HG03045 (cell line): Measurements from ENCODE around the gene PCDHGB1.
"Not testable (repeated sequence)": the region's sequence is repeated elsewhere in the genome, so short reads cannot be mapped to it uniquely, and the experiment has no call there.

Source experiments
- ATAC-seq: cut with Tn5 transposase; IDR thresholded peaks from one replicate; pipeline ENCODE4 v1.9.1; 2021; ENCODE audit warnings: mild to moderate bottlenecking, moderate library complexity; ENCODE audit not compliant: unreplicated experiment

PCDHGB1 gene

GRCh38 chr5:141345327-141345726 lies 4.6 kb upstream of the PCDHGB1 start:
- no peak for ATAC-seq

GRCh38 chr5:141346017-141346416 lies 3.9 kb upstream of the PCDHGB1 start:
- ATAC-seq = not testable (repeated sequence)

GRCh38 chr5:141351591-141351990 lies 1.7 kb downstream of the PCDHGB1 start:
- ATAC-seq = no peak

- ATAC-seq = no peak
Measured at GRCh38 chr5:141354900-141355469, 5.1 kb downstream of the PCDHGB1 start, which contains the start of gene PCDHGA4. Gene PCDHGA4, plus strand, starts transcription at chr5:141355021. Its CDS starts 87 bp downstream, at chr5:141355108.

GRCh38 chr5:141355641-141356040 lies 5.7 kb downstream of the PCDHGB1 start:
- ATAC-seq = no peak

GRCh38 chr5:141356133-141356532 lies 6.2 kb downstream of the PCDHGB1 start:
- ATAC-seq = no peak

- ATAC-seq = no peak
Measured at GRCh38 chr5:141356950-141357349, 7.1 kb downstream of the PCDHGB1 start.

- ATAC-seq = no peak
Measured at GRCh38 chr5:141359790-141360426, 10.0 kb downstream of the PCDHGB1 start, which contains the start of gene PCDHGB2. Gene PCDHGB2, plus strand, starts transcription at chr5:141359994. Its CDS starts 142 bp downstream, at chr5:141360136.

- no peak for ATAC-seq
Measured at GRCh38 chr5:141360685-141361084, 10.8 kb downstream of the PCDHGB1 start.

GRCh38 chr5:141362719-141363118 lies 12.8 kb downstream of the PCDHGB1 start:
- ATAC-seq = no peak

GRCh38 chr5:141363952-141364660 lies 14.2 kb downstream of the PCDHGB1 start, which contains the start of gene PCDHGA5:
Gene PCDHGA5, plus strand, starts transcription at chr5:141364162. Its CDS starts 169 bp downstream, at chr5:141364331.
- no peak for ATAC-seq

- ATAC-seq = no peak
Measured at GRCh38 chr5:141366016-141366896, 16.4 kb downstream of the PCDHGB1 start.

- ATAC-seq = peak; percentile 61
Measured at GRCh38 chr5:141369994-141370848, 20.3 kb downstream of the PCDHGB1 start, which contains the start of gene PCDHGB3. Gene PCDHGB3, plus strand, starts transcription at chr5:141370242. Its CDS starts 153 bp downstream, at chr5:141370395.

- no peak for ATAC-seq
Measured at GRCh38 chr5:141371572-141372475, 21.9 kb downstream of the PCDHGB1 start.

- no peak for ATAC-seq
Measured at GRCh38 chr5:141373673-141374317, 23.9 kb downstream of the PCDHGB1 start, which contains the start of gene PCDHGA6. Gene PCDHGA6, plus strand, starts transcription at chr5:141373891. Its CDS starts 193 bp downstream, at chr5:141374084.

GRCh38 chr5:141374627-141375026 lies 24.7 kb downstream of the PCDHGB1 start:
- ATAC-seq = no peak

GRCh38 chr5:141375444-141376155 lies 25.7 kb downstream of the PCDHGB1 start:
- ATAC-seq = not testable (repeated sequence)
